Bone marrow (tissue), 2 donors: ENCODE results near the gene SSU72.
A peak's percentile ranks its signal among the peaks of the same experiment; 100 is the strongest.
"Not testable (repeated sequence)": the region's sequence is repeated elsewhere in the genome, so short reads cannot be mapped to it uniquely, and the experiment has no call there.

Experiments
- DNase-seq, 2 donors: peaks; one replicate each; lab custom pipeline; 2025; lab: John Stamatoyannopoulos, UW

The SSU72 gene

GRCh38 chr1:1505366-1505798, 69.3 kb downstream of the SSU72 start:
- peak in 1 of 2 donors; percentile 31 for DNase-seq

DNA sequence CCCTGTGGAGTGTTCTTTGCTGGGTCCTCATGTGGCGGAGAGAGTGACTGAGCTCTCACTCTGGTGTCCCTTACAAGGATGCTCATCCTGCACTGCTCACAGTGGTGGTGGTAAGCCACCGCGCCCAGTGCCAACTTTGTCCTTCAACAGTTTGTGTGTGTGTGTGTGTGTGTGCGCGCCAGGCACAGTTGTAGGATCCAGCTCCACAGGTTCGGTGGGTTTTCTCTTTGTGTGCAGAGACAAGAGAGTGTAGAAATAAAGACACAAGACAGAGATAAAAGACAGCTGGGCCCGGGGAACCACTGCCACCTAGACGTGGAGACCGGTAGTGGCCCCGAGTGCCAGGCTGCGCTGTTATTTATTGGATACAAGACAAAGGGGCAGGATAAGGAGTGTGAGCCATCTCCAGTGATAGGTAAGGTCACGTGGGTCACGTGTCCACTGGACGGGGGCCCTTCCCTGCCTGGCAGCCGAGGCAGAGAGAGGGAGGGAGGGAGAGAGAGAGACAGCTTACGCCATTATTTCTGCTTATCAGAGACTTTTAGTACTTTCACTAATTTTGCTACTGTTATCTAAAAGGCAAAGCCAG, 69.8 kb downstream of the SSU72 start:
- DNase-seq: peak; percentile 32 to 49

GRCh38 chr1:1495461-1495975, 79.1 kb downstream of the SSU72 start:
- not testable (repeated sequence) for DNase-seq

DNA sequence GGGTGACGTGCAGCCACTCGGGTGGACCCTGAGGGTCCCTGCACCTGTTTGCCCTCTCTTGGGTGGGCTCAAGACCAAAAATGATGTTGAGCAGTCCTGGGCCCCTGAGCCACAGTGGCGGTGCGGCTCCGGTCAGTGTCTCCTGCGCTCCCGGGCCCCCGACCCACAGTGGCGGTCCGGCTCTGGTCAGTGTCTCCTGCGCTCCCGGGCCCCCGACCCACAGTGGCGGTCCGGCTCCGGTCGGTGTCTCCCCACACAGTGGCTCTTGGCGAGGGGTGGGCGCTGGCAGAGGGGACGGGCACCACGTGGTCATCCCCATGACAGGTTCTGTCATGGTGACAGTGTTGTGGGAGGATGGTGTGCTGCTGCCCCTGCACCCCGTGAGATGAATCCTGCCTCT, 80.4 kb downstream of the SSU72 start:
- not testable (repeated sequence) for DNase-seq
